Measurements from ENCODE around the gene GRIN3B. TPM values are rescaled to one million over a fixed set of nuclear protein-coding genes. Genes with fewer than 3 reads are reported as not detected.

GRIN3B gene
- total RNA-seq, 1 donor from 2014 or later: not detected

- intact Hi-C loops (cut with DNase I): no loop called here
- DNase-seq: no peak
- ATAC-seq (ENCODE audit: poor library complexity): no peak
Measured at GRCh38 chr19:1046836-1047695, 46.8 kb downstream of the GRIN3B start.

- DNase-seq (no peak), ATAC-seq (ENCODE audit: poor library complexity) (no peak)
- intact Hi-C loops (cut with DNase I): no loop called here
Measured at GRCh38 chr19:1047696-1048147, 47.5 kb downstream of the GRIN3B start.

- DNase-seq (no peak), ATAC-seq (ENCODE audit: poor library complexity) (no peak)
- intact Hi-C loops (cut with DNase I): no loop called here
Measured at GRCh38 chr19:1049106-1049505, 48.9 kb downstream of the GRIN3B start.

- intact Hi-C loops (cut with DNase I): no loop called here
- DNase-seq (no peak), ATAC-seq (ENCODE audit: poor library complexity) (no peak)
Measured at GRCh38 chr19:1049800-1050199, 49.6 kb downstream of the GRIN3B start.

- DNase-seq (no peak), ATAC-seq (ENCODE audit: poor library complexity) (no peak)
- intact Hi-C loops (cut with DNase I): no loop called here
Measured at GRCh38 chr19:1050989-1051788, 51.0 kb downstream of the GRIN3B start.

- DNase-seq: no peak
- intact Hi-C loops (cut with DNase I): no loop called here
- ATAC-seq (ENCODE audit: poor library complexity): no peak
Measured at GRCh38 chr19:1051791-1052190, 51.6 kb downstream of the GRIN3B start.

GRCh38 chr19:1052349-1052975, 52.2 kb downstream of the GRIN3B start:
- ATAC-seq (ENCODE audit: poor library complexity): no peak
- intact Hi-C loops (cut with DNase I): no loop called here
- DNase-seq: no peak

GRCh38 chr19:1053176-1054101, 53.2 kb downstream of the GRIN3B start:
- ATAC-seq (ENCODE audit: poor library complexity): no peak
- no peak for DNase-seq

GRCh38 chr19:1054102-1055027, 54.1 kb downstream of the GRIN3B start:
- ATAC-seq (ENCODE audit: poor library complexity): no peak

More at GRCh38 chr19:1053176-1054101, 53.2 kb downstream of the GRIN3B start:
- intact Hi-C loops (cut with DNase I): no loop called here

GRCh38 chr19:1055028-1055425, 54.8 kb downstream of the GRIN3B start:
- DNase-seq (no peak), ATAC-seq (ENCODE audit: poor library complexity) (no peak)
- intact Hi-C loops (cut with DNase I): no loop called here

More at GRCh38 chr19:1054102-1055027, 54.1 kb downstream of the GRIN3B start:
- DNase-seq: no peak
- intact Hi-C loops (cut with DNase I): no loop called here

- ATAC-seq (ENCODE audit: poor library complexity) (no peak), DNase-seq (no peak)
- intact Hi-C loops (cut with DNase I): no loop called here
Measured at GRCh38 chr19:1055886-1056620, 55.8 kb downstream of the GRIN3B start.

- DNase-seq (no peak), ATAC-seq (ENCODE audit: poor library complexity) (no peak)
- intact Hi-C loops (cut with DNase I): no loop called here
Measured at GRCh38 chr19:1057176-1057855, 57.1 kb downstream of the GRIN3B start.

- intact Hi-C loops (cut with DNase I): no loop called here
- ATAC-seq (ENCODE audit: poor library complexity) (no peak), DNase-seq (no peak)
Measured at GRCh38 chr19:1058112-1058511, 57.9 kb downstream of the GRIN3B start.

Measured in Right ventricle myocardium superior (tissue), 1 donor.